Measurements from ENCODE around the gene TMEM204.

Gene TMEM204

DNA sequence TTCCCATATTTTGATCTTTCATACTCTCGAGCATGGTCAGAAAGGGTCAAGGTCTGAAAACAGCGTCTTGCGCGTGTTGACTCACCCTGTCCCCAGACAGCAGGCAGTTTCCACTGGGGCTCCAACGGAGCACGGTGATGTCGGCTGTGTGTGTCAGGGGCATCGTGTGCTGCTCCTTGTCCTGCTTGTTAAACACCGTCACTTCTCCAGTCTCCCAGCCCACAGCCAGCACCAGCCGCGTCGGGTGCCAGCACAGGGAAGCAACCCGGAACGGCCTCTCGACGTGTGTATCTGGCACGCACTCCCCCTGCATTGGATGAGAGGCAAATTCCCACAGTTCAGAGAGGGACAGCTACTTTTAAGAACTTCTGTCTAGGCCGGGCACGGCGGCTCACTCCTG is 68.8 kb downstream of the TMEM204 start:
- TF ChIP-seq FOXP2 (optimal IDR thresholded peaks at IDR 0.05; ENCODE audit: borderline replicate concordance, extremely low read depth, extremely low read length, insufficient read depth) (no peak), SIN3A (IDR thresholded peaks at IDR 0.05; ENCODE audit: borderline replicate concordance, insufficient read depth, low read length) (no peak), POLR2AphosphoS5 (IDR thresholded peaks at IDR 0.05; ENCODE audit: low read depth, low read length) (no peak)
- TF ChIP-seq, protein P1, sequence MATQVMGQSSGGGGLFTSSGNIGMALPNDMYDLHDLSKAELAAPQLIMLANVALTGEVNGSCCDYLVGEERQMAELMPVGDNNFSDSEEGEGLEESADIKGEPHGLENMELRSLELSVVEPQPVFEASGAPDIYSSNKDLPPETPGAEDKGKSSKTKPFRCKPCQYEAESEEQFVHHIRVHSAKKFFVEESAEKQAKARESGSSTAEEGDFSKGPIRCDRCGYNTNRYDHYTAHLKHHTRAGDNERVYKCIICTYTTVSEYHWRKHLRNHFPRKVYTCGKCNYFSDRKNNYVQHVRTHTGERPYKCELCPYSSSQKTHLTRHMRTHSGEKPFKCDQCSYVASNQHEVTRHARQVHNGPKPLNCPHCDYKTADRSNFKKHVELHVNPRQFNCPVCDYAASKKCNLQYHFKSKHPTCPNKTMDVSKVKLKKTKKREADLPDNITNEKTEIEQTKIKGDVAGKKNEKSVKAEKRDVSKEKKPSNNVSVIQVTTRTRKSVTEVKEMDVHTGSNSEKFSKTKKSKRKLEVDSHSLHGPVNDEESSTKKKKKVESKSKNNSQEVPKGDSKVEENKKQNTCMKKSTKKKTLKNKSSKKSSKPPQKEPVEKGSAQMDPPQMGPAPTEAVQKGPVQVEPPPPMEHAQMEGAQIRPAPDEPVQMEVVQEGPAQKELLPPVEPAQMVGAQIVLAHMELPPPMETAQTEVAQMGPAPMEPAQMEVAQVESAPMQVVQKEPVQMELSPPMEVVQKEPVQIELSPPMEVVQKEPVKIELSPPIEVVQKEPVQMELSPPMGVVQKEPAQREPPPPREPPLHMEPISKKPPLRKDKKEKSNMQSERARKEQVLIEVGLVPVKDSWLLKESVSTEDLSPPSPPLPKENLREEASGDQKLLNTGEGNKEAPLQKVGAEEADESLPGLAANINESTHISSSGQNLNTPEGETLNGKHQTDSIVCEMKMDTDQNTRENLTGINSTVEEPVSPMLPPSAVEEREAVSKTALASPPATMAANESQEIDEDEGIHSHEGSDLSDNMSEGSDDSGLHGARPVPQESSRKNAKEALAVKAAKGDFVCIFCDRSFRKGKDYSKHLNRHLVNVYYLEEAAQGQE (IDR thresholded peaks at IDR 0.05; ENCODE audit: insufficient read depth in 1 of 2, low read depth in 2 of 2, low read length in 2 of 2) = no peak

All from PFSK-1 (cell line).